Measurements from ENCODE around the gene BTBD9.

The BTBD9 gene

DNA sequence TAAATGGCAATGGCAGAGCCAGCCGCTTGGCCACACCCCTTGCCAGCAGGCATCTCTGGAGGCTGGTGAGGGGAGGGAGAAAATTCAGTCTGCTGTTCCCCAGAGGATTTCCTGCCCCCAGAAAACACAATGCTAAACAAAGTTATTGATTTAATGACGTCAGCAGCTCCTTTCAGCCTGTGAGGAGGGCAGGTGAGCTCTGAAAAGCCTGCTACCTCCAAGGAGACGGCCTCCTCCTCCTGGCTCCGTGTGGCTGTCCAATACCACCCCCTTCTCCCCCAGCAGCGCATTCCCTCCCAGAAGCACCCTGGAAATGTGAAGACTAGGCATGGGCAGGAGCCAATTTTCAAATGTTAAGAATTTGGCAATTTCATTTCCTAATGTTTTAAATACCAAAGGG lies 427.1 kb downstream of the BTBD9 start:
- no peak for DNase-seq (ENCODE audit: low read depth in 2 of 3, low spot score in 2 of 3)

DNA sequence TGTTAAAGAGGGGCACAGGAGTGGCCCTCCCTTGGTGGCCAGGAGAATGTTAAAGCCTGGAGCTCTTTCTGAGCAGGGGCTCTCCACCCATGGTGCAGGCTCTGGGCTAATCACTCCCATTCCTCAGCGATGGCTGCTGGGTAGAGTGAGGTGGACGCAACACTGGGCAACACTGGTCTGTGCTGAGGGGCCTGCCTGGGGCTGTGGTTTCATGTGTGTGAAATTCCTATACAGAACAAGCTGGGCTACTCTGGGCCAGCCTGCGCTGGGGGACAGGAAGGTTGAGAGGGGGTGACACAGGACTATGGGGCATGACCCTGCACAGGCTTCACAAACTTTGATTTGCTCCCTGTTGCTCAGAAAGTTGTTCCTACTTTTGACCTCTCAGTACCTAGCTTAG lies 427.6 kb downstream of the BTBD9 start:
- DNase-seq (ENCODE audit: low read depth in 2 of 3, low spot score in 2 of 3): no peak

DNA sequence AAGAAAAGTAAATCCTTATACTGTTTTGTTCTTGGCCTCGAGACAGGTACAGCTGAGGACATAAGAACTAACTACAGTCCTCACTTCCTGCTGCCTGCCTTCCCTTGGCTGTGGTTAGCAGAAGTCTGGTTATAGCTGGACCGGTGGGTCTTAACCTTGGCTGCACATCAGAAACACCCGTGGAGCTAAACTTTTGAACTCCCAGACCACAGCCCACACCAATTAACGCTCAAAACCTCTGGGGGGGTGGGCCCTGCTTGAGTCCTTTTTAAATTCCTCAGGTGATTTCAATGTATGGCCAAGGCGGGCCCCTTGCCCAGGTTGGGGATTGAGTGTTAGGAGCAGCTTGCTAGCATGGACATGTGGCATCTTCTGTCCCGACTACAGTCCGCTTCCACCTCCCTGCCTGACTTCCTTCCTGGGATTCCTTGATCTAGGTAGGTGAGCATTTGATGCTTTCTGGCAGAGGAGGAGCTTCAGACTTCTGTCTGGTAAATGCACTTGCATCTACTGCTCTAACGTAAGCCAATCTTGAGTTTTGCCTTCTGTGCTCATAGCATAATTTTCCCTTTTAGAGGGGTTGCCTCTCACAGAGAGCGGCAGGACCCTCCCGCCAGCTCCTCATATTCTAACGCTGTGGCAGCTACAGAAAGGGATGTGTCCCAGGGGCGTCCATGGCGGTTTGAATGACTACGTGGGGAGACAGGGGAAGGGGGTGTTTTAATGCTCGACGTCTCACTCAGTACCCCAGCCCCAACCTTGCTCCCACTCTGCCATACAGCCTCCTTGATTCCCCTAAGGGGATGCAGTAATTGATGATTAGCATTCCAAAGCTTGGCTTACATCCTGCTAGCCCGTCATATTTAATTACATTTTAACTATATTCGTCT lies 430.1 kb downstream of the BTBD9 start:
- no peak for DNase-seq (ENCODE audit: low read depth in 2 of 3, low spot score in 2 of 3)

DNA sequence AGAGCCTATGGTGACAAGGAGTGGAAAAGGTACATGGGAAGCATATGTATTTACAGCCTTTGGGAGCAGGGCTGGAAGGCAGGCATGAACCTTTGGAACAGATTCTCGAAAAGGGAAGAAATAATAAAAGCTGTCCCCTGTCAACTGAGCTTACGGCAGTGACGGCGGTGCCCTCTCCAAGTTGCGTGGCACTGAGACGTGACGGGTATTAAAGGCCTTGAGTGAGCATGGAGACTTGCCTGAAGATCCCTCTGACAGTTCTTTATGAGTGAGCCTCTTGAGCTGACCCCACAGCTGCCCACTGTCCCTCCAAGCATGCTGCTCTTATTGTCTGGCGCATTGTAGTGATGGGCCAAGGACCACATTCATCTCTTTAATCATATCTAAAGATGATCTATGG lies 431.7 kb downstream of the BTBD9 start:
- no peak for DNase-seq (ENCODE audit: low read depth in 2 of 3, low spot score in 2 of 3)

DNA sequence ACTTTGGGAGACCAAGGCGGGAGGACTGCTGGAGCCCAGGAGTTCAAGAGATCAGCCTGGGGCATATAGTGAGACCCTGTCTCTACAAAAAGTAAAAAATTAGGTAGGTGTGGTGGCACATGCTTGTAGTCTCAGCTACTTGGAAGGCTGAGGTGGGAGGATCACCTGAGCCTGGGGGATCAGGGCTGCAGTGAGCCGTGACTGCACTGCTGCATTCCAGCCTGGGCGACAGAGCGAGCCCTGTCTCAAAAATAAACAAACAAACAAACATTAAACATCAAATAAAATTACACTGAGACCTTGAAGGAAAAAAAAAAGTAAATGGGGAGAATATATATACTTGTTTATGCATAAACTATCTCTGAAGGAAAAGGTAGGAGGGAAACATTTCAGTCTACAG lies 432.4 kb downstream of the BTBD9 start:
- no peak for DNase-seq (ENCODE audit: low read depth in 2 of 3, low spot score in 2 of 3)

- DNase-seq (ENCODE audit: low read depth in 2 of 3, low spot score in 2 of 3): no peak
These were observed 441.5 kb downstream of the BTBD9 start for GRCh38 chr6:38198219-38198618.

- DNase-seq (ENCODE audit: low read depth in 2 of 3, low spot score in 2 of 3): no peak
These were observed 444.6 kb downstream of the BTBD9 start for GRCh38 chr6:38195113-38195635.

DNA sequence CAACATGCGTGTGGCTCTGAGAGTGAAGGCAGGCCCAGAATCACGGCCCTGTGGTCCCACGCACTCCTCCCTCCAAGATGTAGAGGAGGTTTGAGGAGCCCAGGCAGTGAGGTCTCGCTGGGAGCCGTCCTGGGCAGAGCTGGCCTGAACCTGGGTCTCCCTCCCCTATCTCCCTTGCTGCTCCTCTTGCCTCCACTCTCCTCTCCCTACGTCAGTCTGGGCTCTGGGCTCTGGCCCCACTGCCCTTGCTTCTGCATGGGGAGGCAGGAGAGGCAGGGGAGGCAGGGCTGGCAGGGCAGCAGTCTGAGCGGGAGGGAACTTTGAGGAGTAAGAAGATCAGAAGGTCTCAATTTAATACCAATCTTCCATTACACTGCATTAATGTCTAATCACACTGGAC lies 445.1 kb downstream of the BTBD9 start:
- no peak for DNase-seq (ENCODE audit: low read depth in 2 of 3, low spot score in 2 of 3)

GRCh38 chr6:38194282-38194572 lies 445.5 kb downstream of the BTBD9 start:
- DNase-seq (ENCODE audit: low read depth in 2 of 3, low spot score in 2 of 3): no peak

DNA sequence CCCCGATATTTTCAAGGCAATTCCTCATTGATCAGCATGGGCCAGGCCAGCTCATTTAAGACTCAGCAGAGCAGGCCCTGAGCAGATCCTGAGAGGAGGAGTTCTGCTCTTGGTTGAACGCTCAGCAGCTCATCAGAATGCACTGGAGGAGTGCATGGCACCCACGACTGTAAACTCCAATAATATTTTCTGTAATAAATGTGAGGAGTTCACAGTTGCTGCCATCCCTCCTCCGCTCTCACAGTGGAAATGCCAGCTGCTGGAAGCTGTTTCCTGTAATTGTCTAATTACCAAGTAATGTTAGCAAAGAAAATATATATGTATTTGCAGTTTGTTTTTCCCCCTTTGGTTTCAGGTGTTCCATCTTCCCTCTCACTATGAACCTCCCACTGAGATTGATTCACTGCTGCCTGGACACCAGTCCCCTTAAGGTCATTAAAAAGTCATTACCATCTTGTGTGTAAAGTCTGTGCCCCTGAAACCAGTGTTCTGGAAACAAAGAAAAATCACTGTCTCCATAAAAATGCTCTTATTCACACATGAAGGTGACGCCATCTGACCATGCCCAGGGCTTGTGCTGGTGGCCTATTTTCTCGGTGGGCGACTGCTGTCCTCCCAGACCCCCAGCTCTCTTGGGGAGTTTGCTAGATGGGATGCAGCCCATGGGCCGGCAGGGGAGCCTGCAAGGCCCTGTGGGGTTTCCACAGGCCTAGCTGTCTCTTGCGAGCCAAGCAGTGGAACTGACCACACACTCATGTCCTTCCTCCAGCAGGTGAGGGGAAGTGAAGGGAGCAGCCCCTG lies 446.0 kb downstream of the BTBD9 start:
- DNase-seq (ENCODE audit: low read depth in 2 of 3, low spot score in 2 of 3): no peak

GRCh38 chr6:38193051-38193450 lies 446.7 kb downstream of the BTBD9 start:
- no peak for DNase-seq (ENCODE audit: low read depth in 2 of 3, low spot score in 2 of 3)

- DNase-seq (ENCODE audit: low read depth in 2 of 3, low spot score in 2 of 3): no peak
These were observed 447.2 kb downstream of the BTBD9 start for GRCh38 chr6:38192487-38192886.

DNA sequence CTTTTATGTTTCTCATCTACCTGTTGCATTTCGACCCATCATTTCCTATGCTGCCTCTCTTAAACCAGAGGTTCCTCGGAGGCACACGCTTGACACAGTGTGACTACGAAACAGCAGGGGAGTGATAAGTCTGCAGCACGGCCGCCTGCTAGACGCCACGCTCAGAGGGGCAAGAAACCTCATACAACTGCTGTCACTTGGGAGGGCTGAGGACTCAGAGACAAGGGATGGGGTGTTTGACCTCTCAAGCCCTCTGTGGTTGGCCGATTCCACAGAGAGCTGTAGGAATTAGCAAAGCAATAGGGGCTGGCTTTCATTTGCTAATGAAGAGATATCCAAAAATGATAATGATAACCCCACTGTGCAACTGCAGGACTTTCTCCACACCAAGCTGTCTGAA lies 447.7 kb downstream of the BTBD9 start:
- no peak for DNase-seq (ENCODE audit: low read depth in 2 of 3, low spot score in 2 of 3)

DNA sequence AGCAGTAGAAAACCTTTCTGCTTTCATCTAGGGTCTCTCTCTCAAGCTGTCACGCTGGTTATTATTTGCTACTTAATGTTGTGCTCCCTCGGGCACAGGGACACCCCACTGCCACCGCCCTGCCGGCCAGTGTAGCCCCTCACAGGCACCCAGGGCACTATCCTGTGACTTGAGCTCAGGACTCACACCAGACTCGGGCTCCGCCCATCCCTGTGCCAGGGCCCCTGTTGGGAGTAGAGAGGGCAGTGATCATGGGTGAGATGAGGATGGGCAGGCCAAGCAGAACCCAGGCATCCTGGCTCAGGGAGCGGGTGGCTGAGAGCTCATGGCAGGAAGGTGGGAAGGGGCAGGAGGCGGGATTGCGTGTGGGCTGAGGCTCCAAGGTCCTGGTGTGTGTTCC lies 448.3 kb downstream of the BTBD9 start:
- DNase-seq (ENCODE audit: low read depth in 2 of 3, low spot score in 2 of 3): no peak

DNA sequence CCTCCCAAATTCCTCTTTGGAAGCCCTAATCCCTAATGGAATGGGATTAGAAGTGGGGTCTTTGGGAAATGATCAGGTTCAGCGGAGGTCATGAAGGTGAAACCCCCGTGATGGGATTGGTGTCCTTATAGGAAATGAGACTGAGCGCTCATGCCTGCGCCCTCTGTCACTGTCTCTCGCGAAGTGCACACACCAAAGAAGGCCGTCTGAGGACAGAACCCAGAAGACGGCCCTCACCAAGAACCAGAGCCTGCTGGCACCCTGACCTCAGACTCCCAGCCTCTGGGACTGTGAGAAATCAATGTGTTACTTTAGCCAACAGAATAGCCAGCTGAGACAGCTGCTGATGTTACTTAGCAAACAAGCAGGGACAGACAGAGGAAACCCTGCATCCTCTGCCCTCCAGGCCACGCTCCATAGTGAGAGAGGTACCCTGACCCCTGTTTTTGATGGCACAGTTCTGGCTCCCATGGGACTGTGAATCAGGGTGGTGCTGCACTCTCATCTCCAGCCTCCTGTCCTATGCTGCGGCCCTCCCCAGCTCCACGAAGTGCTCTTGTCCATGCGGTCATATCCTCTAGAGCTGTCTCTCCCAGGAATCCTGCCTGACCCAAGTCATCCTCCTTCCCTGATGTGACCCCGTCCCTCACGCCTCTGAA lies 450.9 kb downstream of the BTBD9 start:
- DNase-seq (ENCODE audit: low read depth in 2 of 3, low spot score in 2 of 3): no peak

GRCh38 chr6:38187811-38188590 lies 451.7 kb downstream of the BTBD9 start:
- DNase-seq (ENCODE audit: low read depth in 2 of 3, low spot score in 2 of 3): no peak

DNA sequence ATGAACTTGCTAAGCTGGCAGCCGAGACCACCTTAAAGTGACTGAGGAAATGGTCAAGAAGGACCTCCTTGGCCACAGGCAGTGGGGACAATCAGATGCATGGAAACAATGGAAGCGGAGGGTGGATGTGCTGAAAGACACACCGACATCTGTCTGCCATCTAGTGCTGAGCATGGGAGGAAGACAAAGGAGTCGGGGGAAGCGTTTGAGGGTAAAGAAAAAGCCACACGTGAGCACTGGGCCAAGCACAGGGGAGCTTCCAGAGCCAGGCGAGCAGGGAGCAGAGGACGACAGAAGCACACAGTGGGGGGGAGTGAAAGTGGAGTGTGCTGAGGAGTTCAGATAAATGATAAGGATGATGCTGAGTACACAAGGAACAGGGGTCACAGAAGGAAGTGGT lies 452.4 kb downstream of the BTBD9 start:
- DNase-seq (ENCODE audit: low read depth in 2 of 3, low spot score in 2 of 3): no peak

- no peak for DNase-seq (ENCODE audit: low read depth in 2 of 3, low spot score in 2 of 3)
These were observed 454.0 kb downstream of the BTBD9 start for GRCh38 chr6:38185752-38186151.

- DNase-seq (ENCODE audit: low read depth in 2 of 3, low spot score in 2 of 3): no peak
These were observed 454.5 kb downstream of the BTBD9 start for GRCh38 chr6:38185244-38185643.

DNA sequence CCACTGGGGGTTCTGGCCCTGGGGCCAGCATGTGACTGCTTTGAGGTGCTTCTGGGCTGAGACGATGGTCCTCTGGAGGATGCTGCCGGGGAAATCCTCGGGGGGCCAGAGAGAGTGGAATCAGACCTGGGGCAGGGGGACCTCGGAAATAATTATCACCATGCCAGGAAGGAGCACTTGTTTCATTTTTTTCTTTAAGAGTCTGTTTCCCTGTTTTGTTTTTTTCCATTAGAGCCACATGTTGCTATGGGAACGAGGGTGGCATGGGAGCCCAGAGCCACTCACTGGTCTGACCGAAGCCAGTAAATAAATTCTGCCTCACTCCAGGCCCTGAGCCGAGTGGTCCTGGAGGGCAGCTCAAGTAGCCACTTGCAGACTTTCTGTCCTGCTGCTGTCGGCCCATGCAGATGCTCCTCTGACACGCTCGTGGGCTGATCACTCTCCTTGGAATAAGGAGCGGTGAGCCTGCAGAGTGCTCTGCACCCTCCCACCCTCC lies 455.1 kb downstream of the BTBD9 start:
- no peak for DNase-seq (ENCODE audit: low read depth in 2 of 3, low spot score in 2 of 3)

Measured in activated CD8-positive, alpha-beta memory T cell treated with anti-CD3 and anti-CD28 coated beads for 48 hours (primary cell).